Mesenchymal stem cell (in vitro differentiated cells and primary cell): Measurements from ENCODE around the gene CGB1.

ENCODE experiments used
- DNase-seq: peaks from one replicate; pipeline ENCODE4 v3.0.0-alpha.2; 2013
- H2AFZ ChIP-seq: one replicate; pipeline ENCODE4 v1.6.1; 2013; ENCODE audit warnings: low read depth, mild to moderate bottlenecking, control low read depth, inconsistent platforms, low read length, moderate library complexity
- H2AK5ac ChIP-seq: 2 replicates; pipeline ENCODE4 v1.6.1; 2013; ENCODE audit warnings: low read length, moderate library complexity, mild to moderate bottlenecking, inconsistent platforms; ENCODE audit not compliant: severe bottlenecking
- H2BK120ac ChIP-seq: one replicate; pipeline ENCODE4 v1.6.1; 2013; ENCODE audit warnings: low read depth, mild to moderate bottlenecking, inconsistent platforms, low read length, moderate library complexity
- H2BK12ac ChIP-seq, 2 experiments: one replicate each; pipeline ENCODE4 v1.6.1; 2013; ENCODE audit warnings: inconsistent platforms in 2 of 2, low read length in 2 of 2, mild to moderate bottlenecking in 2 of 2, moderate library complexity in 2 of 2, control low read depth in 1 of 2
- H2BK15ac ChIP-seq: one replicate; pipeline ENCODE4 v1.6.1; 2013; ENCODE audit warnings: mild to moderate bottlenecking, low read depth, inconsistent platforms; ENCODE audit not compliant: poor library complexity, severe bottlenecking
- H2BK5ac ChIP-seq: 2 replicates; pipeline ENCODE4 v1.6.1; 2013; ENCODE audit warnings: low read depth, mild to moderate bottlenecking, low read length, control low read depth, inconsistent platforms; ENCODE audit not compliant: poor library complexity, severe bottlenecking
- H3K14ac ChIP-seq, 2 experiments: one replicate each; pipeline ENCODE4 v1.6.1; 2013; ENCODE audit warnings: inconsistent platforms in 2 of 2, low read length in 2 of 2, control low read depth in 1 of 2, mild to moderate bottlenecking in 1 of 2, moderate library complexity in 1 of 2
- H3K18ac ChIP-seq, 2 experiments: one replicate each; pipeline ENCODE4 v1.6.1; 2013; ENCODE audit warnings: inconsistent platforms in 2 of 2, low read length in 2 of 2, control low read depth in 1 of 2, low read depth in 1 of 2, mild to moderate bottlenecking in 1 of 2
- H3K23ac ChIP-seq, 2 experiments: one replicate each; pipeline ENCODE4 v1.6.1; 2013; ENCODE audit warnings: inconsistent platforms in 2 of 2, low read length in 2 of 2, mild to moderate bottlenecking in 2 of 2, moderate library complexity in 2 of 2, control low read depth in 1 of 2
- H3K27ac ChIP-seq: 2 replicates; pipeline ENCODE4 v1.5.1; 2013; ENCODE audit warnings: mild to moderate bottlenecking, moderate library complexity, low read length, control low read depth, inconsistent platforms; ENCODE audit not compliant: poor library complexity, severe bottlenecking
- H3K27me3 ChIP-seq, 2 experiments: 2 replicates each; pipeline versions ENCODE4 v1.6.1 to v1.7.0; 2013; ENCODE audit warnings: low read length in 2 of 2, mild to moderate bottlenecking in 2 of 2, moderate library complexity in 2 of 2, control low read depth in 1 of 2, inconsistent platforms in 1 of 2; ENCODE audit not compliant: control insufficient read depth in 1 of 2, insufficient read depth in 1 of 2
- H3K36me3 ChIP-seq, 2 experiments: 2 replicates each; pipeline versions ENCODE4 v1.6.1 to v1.7.0; 2013; ENCODE audit warnings: low read length in 2 of 2, control low read depth in 1 of 2, inconsistent platforms in 1 of 2, low read depth in 1 of 2, mild to moderate bottlenecking in 1 of 2; ENCODE audit not compliant: insufficient read depth in 2 of 2, control insufficient read depth in 1 of 2
- H3K4ac ChIP-seq, 2 experiments: one replicate each; pipeline ENCODE4 v1.6.1; 2013; ENCODE audit warnings: inconsistent platforms in 2 of 2, low read length in 2 of 2, mild to moderate bottlenecking in 2 of 2, moderate library complexity in 2 of 2, control low read depth in 1 of 2, low read depth in 1 of 2
- H3K4me1 ChIP-seq: 2 replicates; pipeline ENCODE4 v1.6.1; 2013; ENCODE audit warnings: low read depth, low read length, control low read depth; ENCODE audit not compliant: control insufficient read depth, insufficient read depth
- H3K4me2 ChIP-seq: 2 replicates; pipeline ENCODE4 v1.6.1; 2013; ENCODE audit warnings: low read length, mild to moderate bottlenecking, inconsistent platforms; ENCODE audit not compliant: poor library complexity, severe bottlenecking
- H3K4me3 ChIP-seq, 2 experiments: 2 replicates each; pipeline versions ENCODE4 v1.5.1 to v1.7.0; 2013; ENCODE audit warnings: low read length in 2 of 2, mild to moderate bottlenecking in 2 of 2, control low read depth in 1 of 2, low read depth in 1 of 2; ENCODE audit not compliant: insufficient read depth in 1 of 2
- H3K79me1 ChIP-seq: replicated peaks from 2 replicates; pipeline ENCODE4 v1.6.1; 2013; ENCODE audit warnings: mild to moderate bottlenecking, control low read depth, low read length, inconsistent platforms; ENCODE audit not compliant: poor library complexity, severe bottlenecking
- H3K9ac ChIP-seq: 2 replicates; pipeline ENCODE4 v1.7.0; 2013; ENCODE audit warnings: mild to moderate bottlenecking, low read length, moderate library complexity
- H3K9me3 ChIP-seq: 2 replicates; pipeline ENCODE4 v1.7.0; 2013; ENCODE audit warnings: mild to moderate bottlenecking, low read length; ENCODE audit not compliant: control insufficient read depth
- H4K8ac ChIP-seq: one replicate; pipeline ENCODE4 v1.6.1; 2013; ENCODE audit warnings: inconsistent platforms, mild to moderate bottlenecking, low read length, moderate library complexity
- H4K91ac ChIP-seq: one replicate; pipeline ENCODE4 v1.6.1; 2013; ENCODE audit warnings: mild to moderate bottlenecking, low read length, inconsistent platforms
- WGBS: methylation state at CpG from one replicate; pipeline ENCODE4 v1.1.7; 2013; ENCODE audit warnings: mixed read lengths; 5-methylcytosine and 5-hydroxymethylcytosine counted together

CGB1 gene

DNA sequence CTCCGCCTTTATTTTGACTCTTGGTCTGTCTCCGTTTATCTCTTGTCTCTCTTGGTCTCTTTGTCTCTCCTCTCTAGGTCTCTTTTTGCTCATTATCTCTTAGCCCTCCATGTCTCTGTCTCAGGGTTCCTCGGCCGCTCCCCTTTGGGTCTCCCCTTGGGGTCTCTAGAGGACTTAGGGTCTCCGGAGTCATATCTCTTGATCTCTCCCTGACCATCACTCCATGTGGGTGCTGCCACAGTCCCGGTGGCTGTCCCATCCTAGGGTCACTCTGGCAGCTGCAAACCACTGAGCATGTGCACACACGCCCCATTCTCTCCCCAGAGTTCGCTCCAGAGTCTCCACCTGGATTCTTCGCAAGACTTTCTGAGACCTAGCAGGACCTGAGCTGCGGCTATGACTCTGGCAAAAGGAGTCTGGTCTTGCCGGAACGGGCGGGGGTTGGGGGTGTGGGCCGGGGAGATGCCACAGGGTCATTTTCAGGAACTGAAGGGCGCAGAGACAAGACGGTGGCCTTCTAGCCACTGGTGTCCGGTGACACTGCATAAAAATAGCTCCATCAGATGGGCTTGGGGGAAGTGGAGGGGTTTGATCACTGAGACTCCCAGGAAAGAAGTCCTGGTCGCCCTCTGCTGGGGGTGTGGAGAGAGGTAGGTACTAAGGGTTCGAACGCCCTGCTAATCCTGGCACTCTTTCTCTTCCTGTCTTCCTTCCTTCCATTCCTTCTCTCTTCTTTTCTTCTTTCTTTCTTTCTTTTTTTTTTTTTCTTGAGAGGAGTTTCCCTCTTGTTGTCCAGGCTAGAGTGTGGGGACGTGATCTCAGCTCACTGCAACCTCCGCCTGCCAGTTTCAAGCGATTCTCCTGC is 37.1 kb upstream of the CGB1 start:
- no peak overlapping the region for H3K18ac ChIP-seq
- no peak overlapping the region for H2AK5ac ChIP-seq
- peaks cover 47 to 50% of the 10 kb centered on the region in 2 experiments for H3K27me3 ChIP-seq
- H3K14ac ChIP-seq = no peak overlapping the region
- no peak overlapping the region for H4K8ac ChIP-seq
- H2BK120ac ChIP-seq = no peak overlapping the region
- no peak overlapping the region for H2BK12ac ChIP-seq
- H3K23ac ChIP-seq = no peak overlapping the region
- H3K27ac ChIP-seq = no peak overlapping the region
- H2BK5ac ChIP-seq = no peak overlapping the region
- H3K36me3 ChIP-seq = no peaks in the 10 kb centered on the region
- no peak overlapping the region for H2BK15ac ChIP-seq
- H3K4ac ChIP-seq = no peak overlapping the region
- 91% methylated on average over 20 of the region's 23 CpGs for WGBS
- no peaks in the 10 kb centered on the region for H3K79me1 ChIP-seq
- DNase-seq = no peak
- H4K91ac ChIP-seq = no peak overlapping the region
- H3K4me3 ChIP-seq = no peak overlapping the region
- no peak overlapping the region for H3K9ac ChIP-seq
- H3K4me1 ChIP-seq = peaks cover 9% of the 10 kb centered on the region
- H3K4me2 ChIP-seq = no peak overlapping the region
- peaks cover 5% of the 10 kb centered on the region for H3K9me3 ChIP-seq
- H2AFZ ChIP-seq = no peak overlapping the region

DNA sequence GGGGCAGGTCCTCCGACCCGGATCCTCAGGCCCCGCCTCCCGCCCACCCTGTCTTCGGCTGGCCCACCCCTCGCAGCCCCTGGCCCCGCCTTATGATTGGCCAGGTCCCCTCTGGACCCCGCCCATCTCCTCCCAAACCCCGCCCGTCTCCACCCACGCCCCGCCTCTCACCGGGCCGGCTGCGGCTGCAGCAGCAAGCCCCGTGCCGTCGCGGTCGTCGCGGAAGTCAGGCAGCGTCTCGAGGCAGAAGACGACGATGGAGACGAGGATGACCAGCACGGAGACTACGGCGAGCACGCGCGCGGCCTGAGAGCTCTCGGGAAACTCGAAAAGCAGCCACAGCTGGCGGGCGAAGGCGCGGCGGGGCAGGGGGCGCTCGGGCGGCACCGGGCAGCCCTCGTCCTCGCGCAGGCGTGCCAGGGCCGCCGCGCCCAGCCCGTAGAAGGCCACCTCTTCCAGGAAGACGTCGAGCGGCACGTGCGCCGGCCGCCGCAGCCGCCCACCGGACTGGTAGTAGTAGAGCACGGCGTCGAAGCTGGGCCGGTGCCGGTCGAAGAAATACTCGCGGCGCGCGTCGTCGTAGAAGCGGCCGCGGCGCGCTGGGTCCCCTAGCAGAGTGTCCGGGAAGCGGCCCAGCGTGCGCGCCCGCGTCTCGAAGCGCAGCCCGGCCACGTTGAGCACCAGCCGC is 35.3 kb upstream of the CGB1 start:
- Histone ChIP-seq H3K14ac (no peak overlapping the region), H3K79me1 (no peaks in the 10 kb centered on the region), H3K36me3 (no peaks in the 10 kb centered on the region), H2AK5ac (no peak overlapping the region), H2BK15ac (peak overlapping the region; percentile 13), H2BK12ac (no peak overlapping the region), H3K18ac (no peak overlapping the region), H3K27me3 (peaks cover 62 to 65% of the 10 kb centered on the region in 2 experiments), H3K4me2 (no peak overlapping the region), H2AFZ (peak overlapping the region; percentile 64), H3K4me1 (peaks cover 9% of the 10 kb centered on the region), H3K9ac (no peak overlapping the region), H2BK120ac (no peak overlapping the region), H3K4me3 (peak overlapping the region in 1 of 2 experiments; percentile 8), H3K9me3 (peaks cover 5% of the 10 kb centered on the region), H3K27ac (no peak overlapping the region), H3K4ac (no peak overlapping the region), H4K8ac (no peak overlapping the region), H3K23ac (no peak overlapping the region), H2BK5ac (no peak overlapping the region), H4K91ac (no peak overlapping the region)
- DNase-seq = no peak
- 44% methylated on average over 82 of the region's 93 CpGs for WGBS

DNA sequence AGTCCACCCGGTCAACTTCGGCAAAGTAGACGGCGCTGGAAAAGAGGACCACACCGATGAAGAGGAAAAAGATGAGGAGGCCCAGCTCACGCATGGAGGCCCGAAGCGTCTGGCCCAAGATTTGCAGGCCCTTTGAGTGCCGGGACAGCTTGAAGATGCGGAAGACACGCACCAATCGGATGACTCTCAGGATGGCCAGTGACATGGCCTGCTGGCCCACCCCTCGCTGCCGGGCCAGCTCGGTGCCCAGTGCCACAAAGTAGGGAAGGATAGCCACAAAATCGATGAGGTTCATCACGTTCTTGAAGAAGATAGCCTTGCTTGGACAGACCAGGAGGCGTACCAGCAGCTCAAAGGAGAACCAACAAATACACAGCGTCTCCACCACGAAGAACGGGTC is 33.7 kb upstream of the CGB1 start:
- Histone ChIP-seq H3K9me3 (peaks cover 5% of the 10 kb centered on the region), H2BK15ac (no peak overlapping the region), H3K4ac (no peak overlapping the region), H3K4me2 (no peak overlapping the region), H3K4me3 (no peak overlapping the region), H2BK5ac (no peak overlapping the region), H3K27ac (no peak overlapping the region), H2AK5ac (no peak overlapping the region), H3K4me1 (peaks cover 9% of the 10 kb centered on the region), H3K36me3 (no peaks in the 10 kb centered on the region), H3K14ac (no peak overlapping the region), H2BK120ac (no peak overlapping the region), H2BK12ac (no peak overlapping the region), H3K79me1 (no peaks in the 10 kb centered on the region), H3K23ac (no peak overlapping the region), H2AFZ (no peak overlapping the region), H3K27me3 (peaks cover 77 to 81% of the 10 kb centered on the region in 2 experiments), H3K18ac (no peak overlapping the region), H4K8ac (no peak overlapping the region), H3K9ac (no peak overlapping the region), H4K91ac (no peak overlapping the region)
- no peak for DNase-seq
- WGBS = 95% methylated on average over 21 of the region's 21 CpGs

DNA sequence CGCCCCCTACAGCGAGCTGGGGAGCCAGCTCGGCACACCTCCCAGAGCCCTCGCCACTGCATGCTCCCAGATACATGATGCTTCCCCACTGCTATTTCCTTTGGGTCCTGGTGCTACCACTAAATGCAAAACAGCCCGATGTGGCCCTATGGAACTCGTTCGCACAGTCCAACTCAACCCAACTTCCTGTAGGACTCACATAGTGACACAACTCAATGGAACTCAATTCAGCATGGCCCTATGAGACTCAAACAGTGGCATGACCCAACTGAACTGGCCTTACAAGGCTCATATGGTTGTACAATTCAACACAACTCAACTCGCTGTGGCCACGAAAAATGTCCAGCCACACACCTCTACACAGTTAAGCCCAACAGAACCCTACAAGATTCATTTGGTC is 32.3 kb upstream of the CGB1 start:
- H3K4me2 ChIP-seq = no peak overlapping the region
- H3K9me3 ChIP-seq = peaks cover 5% of the 10 kb centered on the region
- no peak overlapping the region for H3K27ac ChIP-seq
- no peak overlapping the region for H3K4ac ChIP-seq
- no peak for DNase-seq
- H3K4me3 ChIP-seq = no peak overlapping the region
- no peak overlapping the region for H2AK5ac ChIP-seq
- H2BK120ac ChIP-seq = no peak overlapping the region
- H2BK12ac ChIP-seq = no peak overlapping the region
- no peak overlapping the region for H3K9ac ChIP-seq
- H2BK5ac ChIP-seq = no peak overlapping the region
- whole genome bisulfite sequencing = 92% methylated on average over 9 of the region's 9 CpGs
- H3K36me3 ChIP-seq = no peaks in the 10 kb centered on the region
- no peak overlapping the region for H3K14ac ChIP-seq
- no peak overlapping the region for H4K8ac ChIP-seq
- H3K27me3 ChIP-seq = peaks cover 86% of the 10 kb centered on the region in 2 experiments
- H3K4me1 ChIP-seq = peaks cover 23% of the 10 kb centered on the region
- no peak overlapping the region for H3K23ac ChIP-seq
- H2BK15ac ChIP-seq = no peak overlapping the region
- H4K91ac ChIP-seq = no peak overlapping the region
- H2AFZ ChIP-seq = no peak overlapping the region
- no peaks in the 10 kb centered on the region for H3K79me1 ChIP-seq
- no peak overlapping the region for H3K18ac ChIP-seq
